Stimulated activated CD8-positive, alpha-beta memory T cell treated with anti-CD3 and anti-CD28 coated beads, Interleukin-2, amount 100 ng/mL, for 48 hours (primary cell): Measurements from ENCODE around the gene KRT28.

Experiments used
- DNase-seq, 2 donors: peaks; one replicate each; pipeline ENCODE4 v3.0.0-alpha.2; 2020; ENCODE audit warnings: low read depth in 2 of 2

Gene KRT28, protein sequence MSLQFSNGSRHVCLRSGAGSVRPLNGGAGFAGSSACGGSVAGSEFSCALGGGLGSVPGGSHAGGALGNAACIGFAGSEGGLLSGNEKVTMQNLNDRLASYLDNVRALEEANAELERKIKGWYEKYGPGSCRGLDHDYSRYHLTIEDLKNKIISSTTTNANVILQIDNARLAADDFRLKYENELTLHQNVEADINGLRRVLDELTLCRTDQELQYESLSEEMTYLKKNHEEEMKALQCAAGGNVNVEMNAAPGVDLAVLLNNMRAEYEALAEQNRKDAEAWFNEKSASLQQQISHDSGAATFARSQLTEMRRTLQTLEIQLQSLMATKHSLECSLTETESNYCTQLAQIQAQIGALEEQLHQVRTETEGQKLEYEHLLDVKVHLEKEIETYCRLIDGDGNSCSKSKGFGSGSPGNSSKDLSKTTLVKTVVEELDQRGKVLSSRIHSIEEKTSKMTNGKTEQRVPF

DNA sequence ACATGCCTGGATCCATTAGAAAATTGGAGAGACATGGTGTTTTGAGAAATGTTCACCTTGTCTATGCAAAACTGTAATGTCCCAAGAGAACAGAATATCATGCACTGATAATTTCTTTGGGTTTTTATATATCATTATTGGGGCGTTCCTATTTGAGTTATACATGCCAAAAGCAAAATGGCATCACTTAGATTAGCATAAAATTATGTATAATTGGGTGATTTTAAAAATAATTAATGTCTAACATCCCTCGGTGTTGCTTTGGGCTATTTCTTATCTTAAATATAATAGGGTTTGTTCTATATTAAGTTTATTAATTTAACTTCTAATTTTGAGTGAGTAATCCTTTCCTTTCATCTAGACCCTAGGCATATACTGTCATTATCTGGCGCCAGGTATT lies at the start of gene KRT28:
TSS of gene KRT28 (minus strand) at position 101 of the 400 bp plus-strand sequence. CDS start at position 35, 66 bp downstream.
- no peak for DNase-seq

- DNase-seq: no peak
Measured at GRCh38 chr17:40848583-40849235, 49.0 kb upstream of the KRT28 start.

- DNase-seq: no peak
Measured at GRCh38 chr17:40846515-40847144, 46.9 kb upstream of the KRT28 start.

- no peak for DNase-seq
Measured at GRCh38 chr17:40844671-40845107, 44.9 kb upstream of the KRT28 start.

GRCh38 chr17:40843242-40843641 lies 43.5 kb upstream of the KRT28 start:
- DNase-seq: no peak

- DNase-seq: no peak
Measured at GRCh38 chr17:40841246-40841645, 41.5 kb upstream of the KRT28 start.

GRCh38 chr17:40839194-40839593 lies 39.4 kb upstream of the KRT28 start:
- DNase-seq: no peak

GRCh38 chr17:40836020-40836419 lies 36.3 kb upstream of the KRT28 start:
- DNase-seq: no peak

DNA sequence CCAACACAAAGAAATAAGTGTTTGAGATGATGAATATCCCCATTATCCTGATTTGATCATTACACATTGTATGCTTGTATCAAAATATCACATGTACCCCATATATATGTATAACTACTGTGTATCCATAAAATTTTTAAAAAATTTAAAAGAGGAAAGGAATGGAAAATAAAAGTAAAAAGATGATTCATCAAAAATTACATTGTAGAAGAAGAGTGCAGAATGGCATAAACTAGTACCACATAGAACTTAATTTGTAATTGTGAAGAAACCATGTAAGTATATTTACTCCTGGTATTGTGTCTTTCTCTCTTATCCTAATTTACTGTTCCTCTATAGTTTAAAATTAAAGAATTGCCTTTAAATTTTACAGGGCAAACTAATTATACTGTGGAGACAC lies 34.1 kb upstream of the KRT28 start:
- DNase-seq: no peak

GRCh38 chr17:40832840-40833239 lies 33.1 kb upstream of the KRT28 start:
- no peak for DNase-seq

DNA sequence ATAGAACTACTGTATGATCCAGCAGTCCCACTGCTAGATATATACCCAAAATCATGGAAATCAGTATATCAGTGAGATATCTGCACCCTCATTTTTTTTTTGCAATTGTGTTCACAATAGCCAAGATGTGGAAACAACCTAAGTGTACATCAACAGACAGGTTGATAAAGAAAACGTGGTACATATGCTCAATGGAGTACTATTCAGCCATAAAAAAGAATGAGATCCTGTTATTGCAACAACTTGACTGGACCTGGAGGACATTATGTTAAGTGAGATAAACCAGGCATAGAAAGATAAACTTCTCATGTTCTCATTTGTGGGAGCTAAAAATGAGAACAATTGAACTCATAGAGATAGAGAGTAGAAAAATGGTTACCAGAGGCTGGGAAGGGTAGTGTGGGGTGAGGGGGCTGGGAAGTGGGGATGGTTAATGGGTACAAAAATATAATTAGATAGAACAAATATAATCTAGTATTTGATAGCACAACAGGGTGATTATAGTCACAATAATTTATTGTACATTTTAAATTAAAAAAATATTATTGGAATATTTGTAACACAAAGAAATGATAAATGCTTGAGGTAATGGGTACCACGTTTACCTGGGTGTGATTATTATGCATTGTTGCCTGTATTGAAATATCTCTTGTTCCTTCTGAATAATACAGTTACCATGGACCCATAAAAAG lies 30.5 kb upstream of the KRT28 start:
- no peak for DNase-seq

DNA sequence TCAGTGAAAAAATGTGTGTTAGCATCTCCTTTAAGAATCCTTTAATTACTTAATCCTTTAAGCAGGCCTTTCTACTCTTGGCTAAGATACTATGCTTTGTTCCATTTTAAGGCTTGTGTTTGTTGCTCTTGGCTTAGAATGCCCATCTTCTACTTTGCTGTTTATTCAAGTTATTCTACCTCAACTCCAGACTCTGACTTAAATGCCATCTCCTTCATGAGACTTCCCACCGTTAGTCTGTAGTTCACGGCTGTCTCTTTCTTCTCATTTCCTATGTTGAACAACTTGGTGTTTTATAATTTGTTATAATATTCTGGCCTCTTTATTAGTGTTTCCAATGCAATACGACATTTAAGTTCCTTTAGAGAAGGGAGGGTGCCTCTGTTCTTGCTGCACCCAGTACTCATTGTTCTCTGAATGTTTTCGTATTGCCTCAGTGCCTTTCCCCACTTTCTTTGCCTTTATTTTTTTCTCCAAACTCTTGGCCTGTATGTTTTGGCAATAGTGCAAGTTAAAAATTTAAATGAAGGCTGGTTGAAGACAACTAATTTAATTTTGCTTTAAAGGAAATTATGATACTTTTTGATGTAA lies 28.8 kb upstream of the KRT28 start:
- DNase-seq: no peak

DNA sequence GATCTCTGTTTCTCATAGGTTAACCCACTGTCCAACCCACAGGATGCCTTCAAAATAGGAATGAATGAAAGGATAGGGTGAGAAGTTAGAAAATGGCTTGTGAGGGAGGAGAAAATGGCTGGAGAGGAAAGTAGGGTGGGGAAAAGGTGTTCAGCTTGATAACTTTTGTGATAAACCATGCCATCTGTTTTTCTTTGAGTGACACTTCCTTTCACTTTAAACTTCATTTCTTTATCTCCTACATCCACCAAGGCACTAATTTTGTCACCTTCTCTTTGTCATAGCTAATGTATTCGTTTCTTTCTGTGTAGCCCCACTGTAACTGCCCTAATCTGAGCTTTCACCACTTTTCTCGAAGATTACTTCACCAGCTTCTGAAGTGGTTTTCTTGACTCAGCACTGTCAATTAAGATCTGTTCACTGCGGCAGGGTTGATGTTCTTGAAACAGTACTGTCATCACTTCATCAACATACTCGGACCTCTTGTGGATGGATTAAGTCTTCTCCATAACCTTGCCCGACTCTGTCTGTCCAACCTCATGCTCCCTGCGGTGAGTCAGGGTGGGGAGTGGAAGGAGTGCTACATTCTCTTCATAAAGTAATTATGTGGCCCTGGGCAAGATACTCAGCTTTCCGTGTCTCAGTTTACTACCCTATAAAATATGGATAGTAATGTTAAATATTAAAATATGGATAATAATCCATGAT lies 28.1 kb upstream of the KRT28 start:
- no peak for DNase-seq

GRCh38 chr17:40825599-40825998 lies 25.8 kb upstream of the KRT28 start:
- no peak for DNase-seq

DNA sequence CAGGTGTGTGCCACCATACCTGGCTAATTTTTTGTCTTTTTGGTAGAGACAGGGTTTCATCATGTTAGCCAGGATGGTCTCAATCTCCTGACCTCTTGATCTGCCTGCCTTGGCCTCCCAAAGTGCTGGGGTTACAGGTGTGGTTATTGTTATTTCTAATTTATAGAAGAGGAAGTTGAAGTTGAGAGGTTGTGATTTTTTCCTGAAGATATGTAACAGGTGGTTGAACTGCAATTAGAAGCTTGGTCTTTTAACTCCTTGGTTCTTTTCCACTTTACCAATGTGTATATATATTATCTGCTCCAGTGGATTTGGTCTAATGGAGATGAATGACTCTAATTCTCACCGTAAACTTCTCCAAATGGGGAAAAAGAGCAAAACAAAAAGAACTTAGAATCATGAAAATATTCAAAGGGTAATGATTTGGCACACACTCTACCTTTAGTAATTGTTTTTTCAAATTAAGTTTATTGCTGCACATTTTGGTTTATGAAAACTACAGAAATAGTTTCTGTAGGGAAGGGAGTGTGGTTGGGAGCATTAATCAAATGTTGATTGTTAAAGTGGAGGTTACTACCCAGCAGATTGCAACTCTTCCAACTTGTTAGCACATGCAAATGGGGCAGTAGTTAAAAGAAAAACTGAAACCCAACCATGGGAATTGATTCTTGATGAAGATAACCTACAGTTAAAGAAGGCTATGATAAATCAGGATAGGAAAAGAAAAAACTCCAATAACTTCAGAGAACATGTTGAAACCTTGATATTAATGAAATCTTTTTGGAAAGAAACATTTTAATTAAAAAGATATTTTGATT lies 24.5 kb upstream of the KRT28 start:
- no peak for DNase-seq

GRCh38 chr17:40822132-40822812 lies 22.5 kb upstream of the KRT28 start, which contains the start of gene KRT10:
KRT10 (minus strand) TSS chr17:40822614; CDS start chr17:40822585, 29 bp downstream.
- no peak for DNase-seq

DNA sequence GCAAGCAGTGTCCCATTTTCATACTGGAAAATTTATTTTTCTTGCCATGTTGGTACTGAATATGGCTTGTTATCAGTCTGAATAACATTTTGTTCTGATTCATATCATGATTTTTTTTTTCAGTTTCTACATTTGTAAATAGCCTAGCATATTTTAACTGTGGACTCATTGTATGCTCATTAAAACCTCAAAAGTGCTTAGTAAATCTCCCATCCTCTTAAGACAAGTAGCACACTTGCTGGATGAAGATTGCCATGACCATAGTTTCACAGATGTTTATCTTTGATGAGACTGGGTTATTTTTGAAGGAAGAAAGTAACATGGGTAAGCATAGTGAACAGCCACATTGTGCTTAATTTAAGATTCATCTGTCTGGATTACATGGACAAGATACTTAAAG lies 21.8 kb upstream of the KRT28 start:
- no peak for DNase-seq

DNA sequence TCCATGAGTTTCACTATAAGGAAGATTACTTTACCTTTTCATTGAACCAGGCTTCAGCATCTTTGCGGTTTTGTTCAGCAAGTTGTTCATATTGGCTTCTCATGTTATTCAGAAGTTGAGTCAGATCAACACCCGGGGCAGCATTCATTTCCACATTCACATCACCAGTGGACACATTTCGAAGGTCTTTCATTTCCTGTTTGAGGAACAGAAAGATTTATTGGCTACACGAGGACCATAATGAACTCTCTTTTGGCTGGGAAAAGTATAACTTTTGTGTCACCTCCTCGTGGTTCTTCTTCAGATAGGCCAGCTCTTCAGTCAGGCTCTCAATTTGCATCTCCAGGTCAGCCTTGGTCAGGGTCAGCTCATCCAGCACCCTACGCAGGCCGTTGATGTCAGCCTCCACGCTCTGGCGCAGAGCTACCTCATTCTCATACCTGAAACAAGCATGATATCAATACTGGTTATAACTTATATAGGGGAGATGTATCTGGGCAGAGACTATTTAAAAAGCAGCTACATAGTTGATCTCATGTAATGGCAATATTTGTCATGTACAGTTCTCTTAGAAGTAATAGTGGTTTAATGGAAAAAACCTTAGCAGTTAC lies 20.6 kb upstream of the KRT28 start:
- DNase-seq: no peak

GRCh38 chr17:40819528-40820125 lies 19.9 kb upstream of the KRT28 start:
- no peak for DNase-seq
